Cardiac septum (tissue), 1 donor: Measurements from ENCODE around the gene YARS2. TPM values are rescaled to one million over a fixed set of nuclear protein-coding genes. Genes with fewer than 3 reads are reported as not detected.
A peak's percentile ranks its signal among the peaks of the same experiment; 100 is the strongest.
"Not testable (repeated sequence)": the region's sequence is repeated elsewhere in the genome, so short reads cannot be mapped to it uniquely, and the experiment has no call there.

Source experiments
- DNase-seq: peaks from one replicate; pipeline ENCODE4 v3.0.0-alpha.2; 2020; ENCODE audit warnings: low spot score
- intact Hi-C: fragments of 100-400 bp; cut with DNase I; formaldehyde crosslinking; loops from one replicate; pipeline ENCODE4 v1.14.0; 2022
- total RNA-seq: library from RNA; stranded (reverse); fragmentation: NEBNext Ultra II Directional; extraction: Animal tissue kit (Norgen Biotek cat#: 25700); gene quantifications from one replicate; pipeline ENCODE4 v1.2.1, GENCODE V29; 2021
- donor health status: DM: no; HTN: no; CAD: no.

Gene YARS2
- total RNA-seq, 1 donor from 2014 or later = 11.6 TPM

DNA sequence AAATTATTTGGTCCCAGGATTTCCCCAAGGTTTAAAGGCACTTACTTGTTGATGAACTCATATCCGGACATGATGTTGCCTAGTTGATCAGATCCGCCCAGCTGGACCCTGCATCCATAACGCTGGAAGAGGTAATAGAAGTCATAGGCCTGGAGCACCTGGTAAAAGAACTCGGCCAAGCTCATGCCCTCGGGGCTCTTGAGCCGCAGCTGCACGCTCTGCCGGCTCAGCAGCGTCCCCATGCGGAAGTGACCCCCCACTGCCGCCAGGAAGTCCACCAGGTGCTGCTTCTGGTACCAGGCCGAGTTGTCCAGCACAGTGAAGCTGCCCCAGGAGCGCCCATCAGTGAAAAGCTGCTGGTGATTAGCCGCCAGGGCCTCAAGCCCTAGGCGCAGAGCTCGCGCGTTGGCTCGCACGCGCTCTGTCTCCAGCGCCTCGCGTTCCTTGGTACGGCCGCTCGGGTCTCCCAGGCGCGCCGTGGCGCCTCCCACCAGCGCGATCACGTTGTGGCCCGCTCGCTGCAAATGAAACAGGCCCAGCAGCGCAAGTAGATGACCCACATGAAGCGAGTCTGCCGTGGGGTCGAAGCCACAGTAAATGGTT is 545 bp downstream of the YARS2 start:
- DNase-seq = peak; percentile 85
- intact Hi-C loops = loop anchor here (1.0 to 10.0 kb wide), 3 partner anchors 76 to 850 kb away; partner anchors contain the start of gene DNM1L

DNA sequence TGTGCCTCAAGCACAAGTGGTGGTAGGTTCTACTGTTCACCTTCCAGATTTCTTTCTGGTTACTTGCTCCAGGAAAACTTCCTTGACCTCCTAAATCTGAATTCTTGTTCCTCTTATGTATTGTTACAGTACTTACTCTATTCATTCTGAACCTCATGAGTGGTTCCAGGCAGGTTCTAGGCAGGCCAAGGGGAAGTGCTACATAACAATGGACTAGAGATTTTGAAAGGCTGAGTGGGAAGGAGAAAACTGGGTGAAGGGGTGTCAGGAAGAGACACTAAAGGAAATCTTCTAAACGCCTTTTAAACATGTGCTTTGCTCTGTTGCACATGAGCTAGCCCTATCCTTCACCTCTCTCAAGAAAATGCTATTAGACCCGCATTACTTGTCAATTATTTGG is 1.6 kb downstream of the YARS2 start:
- no peak for DNase-seq
- intact Hi-C loops = loop anchor here (10.0 kb wide), 1 partner anchor 851 kb away; no protein-coding TSS in a partner anchor

- intact Hi-C loops = loop anchor here (10.0 kb wide), 1 partner anchor 851 kb away; no protein-coding TSS in a partner anchor
- no peak for DNase-seq
These were observed 2.1 kb downstream of the YARS2 start for GRCh38 chr12:32753605-32754004.

- no peak for DNase-seq
- intact Hi-C loops = no loop called here
These were observed 12.4 kb downstream of the YARS2 start for GRCh38 chr12:32743264-32743663.

DNA sequence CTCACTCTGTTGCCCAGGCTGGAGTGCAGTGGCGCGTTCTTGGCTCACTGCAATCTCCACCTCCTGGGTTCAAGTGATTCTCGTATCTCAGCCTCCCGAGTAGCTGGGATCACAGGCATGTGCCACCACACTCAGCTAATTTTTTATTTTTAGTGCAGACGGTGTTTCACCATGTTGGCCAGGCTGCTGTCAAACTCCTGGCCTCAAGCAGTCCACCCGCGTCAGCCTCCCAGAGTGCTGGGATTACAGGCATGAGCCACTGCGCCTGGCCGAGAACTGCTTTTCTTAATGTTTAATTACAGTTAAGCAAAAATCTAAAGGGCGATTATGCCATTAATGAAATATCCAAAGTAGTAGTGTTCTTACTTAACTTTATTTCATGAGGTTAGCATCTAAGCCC is 13.6 kb downstream of the YARS2 start:
- intact Hi-C loops = no loop called here
- no peak for DNase-seq

GRCh38 chr12:32739279-32739678 is 16.4 kb downstream of the YARS2 start:
- no peak for DNase-seq
- intact Hi-C loops = no loop called here

DNA sequence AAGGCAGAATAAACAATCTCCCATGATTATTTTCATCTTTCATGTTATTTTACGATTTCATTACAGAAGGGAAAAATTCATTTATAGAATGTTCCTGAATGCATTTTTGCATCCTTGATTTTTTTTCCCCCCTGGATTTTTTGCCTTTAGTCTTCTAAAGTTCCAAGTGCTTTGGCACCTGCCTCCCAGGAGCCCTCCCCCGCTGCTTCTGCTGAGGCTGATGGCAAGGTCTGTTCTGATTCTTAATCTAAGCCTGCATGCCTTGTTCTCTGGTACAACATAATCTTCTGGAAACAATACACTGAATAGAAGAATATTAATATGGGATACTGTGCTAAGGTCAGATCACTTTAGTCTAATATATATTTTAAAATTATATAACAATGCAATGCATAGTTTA is 18.0 kb downstream of the YARS2 start:
- DNase-seq = no peak
- intact Hi-C loops = no loop called here

GRCh38 chr12:32736445-32736844 is 19.3 kb downstream of the YARS2 start:
- intact Hi-C loops = no loop called here
- no peak for DNase-seq

DNA sequence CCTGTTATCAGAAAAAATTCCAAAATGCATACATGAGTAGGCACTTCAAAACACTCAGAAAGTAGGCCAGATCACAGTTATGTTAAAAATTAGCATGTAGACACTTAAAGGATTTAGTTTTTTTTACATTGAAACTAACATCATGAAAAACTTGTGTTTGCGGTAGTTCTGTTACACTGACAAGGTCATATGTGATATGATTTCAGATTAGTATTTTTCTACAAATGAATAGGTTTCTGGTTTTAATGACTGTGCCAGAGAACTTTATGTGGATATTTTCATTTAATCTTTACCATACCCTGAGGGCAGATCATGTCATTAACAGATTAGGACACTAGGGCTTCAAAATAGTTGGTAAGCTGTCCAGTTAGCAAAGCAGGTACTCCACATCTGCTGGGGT is 20.7 kb downstream of the YARS2 start:
- intact Hi-C loops = no loop called here
- DNase-seq = no peak

DNA sequence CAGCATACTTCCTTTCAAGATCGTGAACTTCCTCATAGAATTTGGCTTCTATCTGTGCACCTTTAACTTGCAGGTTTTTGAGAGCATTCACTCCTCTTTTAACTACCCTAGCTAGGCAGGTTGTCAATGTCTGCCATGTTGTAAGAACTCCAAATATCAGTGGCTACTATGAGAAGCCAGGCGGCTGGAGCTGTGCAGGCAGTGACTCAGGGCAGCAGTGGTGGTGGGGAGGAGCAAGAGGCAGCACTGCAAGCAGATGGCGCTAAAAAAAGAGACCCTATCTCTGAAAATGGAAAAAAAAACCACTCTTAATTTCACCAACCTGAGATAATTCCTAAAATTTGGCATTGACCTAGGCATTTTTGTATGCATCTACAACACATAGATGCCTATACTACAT is 28.5 kb downstream of the YARS2 start:
- intact Hi-C loops = no loop called here
- DNase-seq = no peak

DNA sequence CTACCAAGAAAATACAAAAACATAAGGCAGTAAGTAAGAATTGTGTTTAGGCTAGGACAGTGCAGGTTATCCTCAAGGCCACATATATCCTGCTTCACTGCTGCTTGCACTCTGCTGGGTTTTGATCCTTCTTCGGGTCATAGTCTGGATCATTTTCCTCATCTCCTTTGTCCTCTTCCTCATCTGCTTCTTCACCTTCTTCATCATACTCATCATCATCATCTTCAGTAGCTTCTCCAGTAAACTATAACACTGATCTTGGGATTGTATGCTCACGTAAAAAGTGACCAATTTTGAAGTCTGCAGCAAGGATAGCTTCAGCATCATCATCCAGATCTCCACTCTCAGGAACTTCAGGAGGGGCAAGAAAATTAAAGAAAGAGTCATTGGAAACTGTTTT is 29.4 kb downstream of the YARS2 start:
- DNase-seq = no peak
- intact Hi-C loops = no loop called here

DNA sequence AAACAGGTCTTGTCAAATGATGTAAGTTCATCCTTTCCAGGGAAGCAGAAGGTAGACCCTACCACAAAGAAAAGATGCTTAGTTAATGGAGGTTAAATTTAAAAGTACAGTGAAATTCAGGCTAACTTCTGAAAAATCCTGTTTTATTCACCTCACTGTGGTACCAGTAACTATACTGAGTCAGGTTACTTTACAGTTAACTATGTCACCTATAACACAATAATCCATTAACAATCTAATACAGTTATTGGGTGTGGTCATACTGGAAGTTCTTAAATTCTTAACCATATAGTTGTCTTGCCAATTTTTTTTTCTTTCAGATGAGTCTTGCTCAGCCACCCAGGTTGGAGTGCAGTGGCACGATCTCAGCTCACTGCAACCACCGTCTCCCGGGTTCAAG is 30.4 kb downstream of the YARS2 start:
- intact Hi-C loops, DNase-seq: not testable (repeated sequence)

DNA sequence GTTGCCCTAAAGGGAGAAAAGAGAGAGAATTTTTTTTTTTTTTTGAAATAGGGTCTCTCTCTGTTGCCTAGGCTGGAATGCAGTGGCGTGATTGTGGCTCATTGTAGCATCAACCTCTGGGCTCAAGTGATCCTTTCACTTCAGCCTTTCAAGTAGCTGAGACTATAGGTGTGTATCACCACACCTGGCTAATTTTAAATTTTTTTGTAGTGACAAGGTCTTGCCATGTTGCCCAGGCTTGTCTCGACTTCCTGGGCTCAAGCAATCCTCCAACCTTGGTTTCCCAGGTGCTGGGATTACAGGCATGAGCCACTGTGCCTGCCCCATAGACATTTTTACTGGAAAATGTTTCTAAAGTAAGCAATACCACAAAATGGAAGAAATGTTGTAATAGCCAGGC is 36.8 kb downstream of the YARS2 start:
- intact Hi-C loops = no loop called here
- no peak for DNase-seq

DNA sequence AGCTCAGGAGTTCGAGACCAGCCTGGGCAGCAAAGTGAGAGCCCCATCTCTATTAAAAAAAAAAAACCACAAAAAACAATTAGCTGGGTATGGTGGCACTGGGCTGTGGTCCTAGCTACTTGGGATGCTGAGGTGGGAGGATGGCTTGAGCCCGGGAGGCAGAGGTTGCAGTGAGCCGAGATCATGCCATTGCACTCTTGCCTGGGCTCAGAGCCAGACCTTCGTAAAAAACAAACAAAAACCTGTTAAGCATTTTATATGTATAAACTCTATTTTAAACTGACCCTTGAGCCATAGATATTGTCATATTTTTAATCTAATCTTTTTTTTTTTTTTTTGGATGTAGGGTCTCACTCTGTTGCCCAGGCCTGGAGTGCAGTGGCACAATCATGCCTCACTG is 40.9 kb downstream of the YARS2 start:
- DNase-seq = no peak
- intact Hi-C loops = no loop called here

DNA sequence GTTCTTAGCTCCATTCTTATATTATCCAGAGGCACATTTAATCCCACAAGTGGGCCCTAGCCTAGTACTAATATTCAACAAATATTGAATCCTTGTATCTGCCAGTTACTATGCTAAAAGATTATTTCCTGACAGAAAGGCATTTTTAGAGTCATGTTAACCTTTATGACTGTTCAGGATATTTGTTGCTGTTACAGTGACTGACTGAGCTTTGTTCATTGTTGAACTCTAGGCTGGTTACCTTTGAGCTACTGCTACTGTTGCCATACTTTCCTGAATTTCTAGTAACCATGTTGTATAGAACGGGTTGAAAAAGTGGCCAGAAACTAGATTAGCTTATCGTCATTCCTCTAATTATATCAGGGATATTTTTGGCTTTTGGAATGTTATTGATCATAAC is 46.8 kb downstream of the YARS2 start:
- intact Hi-C loops = no loop called here
- DNase-seq = no peak

DNA sequence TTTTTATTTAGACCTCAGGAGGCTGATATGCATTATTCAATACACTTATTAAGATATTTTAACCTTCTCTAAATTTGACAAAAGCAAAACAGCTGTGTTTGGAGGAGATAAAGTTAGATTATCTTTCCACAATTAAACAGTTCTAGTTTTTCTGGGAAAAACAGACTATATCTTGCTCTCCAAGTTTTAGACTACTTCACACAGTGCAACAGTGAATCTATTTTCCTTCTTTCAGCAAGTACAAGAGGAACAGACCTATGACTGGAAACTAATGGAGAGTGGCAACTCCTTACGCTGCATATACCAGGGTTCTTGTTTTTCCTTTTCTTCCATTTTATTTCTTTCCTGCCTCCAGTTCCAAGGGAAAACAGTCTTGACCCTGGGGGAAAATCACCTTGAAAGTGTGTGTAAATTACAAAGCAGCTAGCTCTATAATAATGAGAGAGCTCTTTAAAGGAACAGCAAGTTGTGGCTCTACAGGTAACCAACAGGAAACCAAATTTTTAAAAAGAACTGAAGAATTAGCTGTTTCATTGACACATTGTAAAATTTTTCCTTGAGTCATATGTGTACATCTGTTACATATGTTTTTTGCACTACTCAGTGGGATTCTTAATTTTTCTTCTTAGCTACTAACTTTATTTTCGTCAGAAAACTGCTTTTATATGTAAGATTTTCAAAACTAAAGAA is 49.2 kb downstream of the YARS2 start:
- DNase-seq = no peak
- intact Hi-C loops = no loop called here

DNA sequence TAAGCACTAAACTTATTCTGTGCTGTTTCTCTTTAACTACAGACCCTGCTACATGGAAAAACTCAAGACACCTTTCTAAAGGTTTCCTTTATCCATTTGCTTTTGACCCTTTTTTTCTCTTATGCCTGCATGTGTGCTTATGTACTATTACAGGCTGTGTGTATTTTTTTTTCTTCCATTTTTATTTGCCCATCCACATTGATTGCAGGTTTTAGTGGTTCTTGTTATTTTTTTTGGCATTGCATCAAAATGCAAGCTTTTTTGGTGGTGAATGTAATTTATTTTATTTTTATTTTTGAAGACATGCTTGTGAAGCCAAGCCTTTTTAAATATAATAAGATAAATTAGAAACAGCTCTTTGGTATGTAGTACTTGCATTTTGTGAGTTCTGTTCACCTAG is 49.9 kb downstream of the YARS2 start:
- DNase-seq = no peak
- intact Hi-C loops = no loop called here

DNA sequence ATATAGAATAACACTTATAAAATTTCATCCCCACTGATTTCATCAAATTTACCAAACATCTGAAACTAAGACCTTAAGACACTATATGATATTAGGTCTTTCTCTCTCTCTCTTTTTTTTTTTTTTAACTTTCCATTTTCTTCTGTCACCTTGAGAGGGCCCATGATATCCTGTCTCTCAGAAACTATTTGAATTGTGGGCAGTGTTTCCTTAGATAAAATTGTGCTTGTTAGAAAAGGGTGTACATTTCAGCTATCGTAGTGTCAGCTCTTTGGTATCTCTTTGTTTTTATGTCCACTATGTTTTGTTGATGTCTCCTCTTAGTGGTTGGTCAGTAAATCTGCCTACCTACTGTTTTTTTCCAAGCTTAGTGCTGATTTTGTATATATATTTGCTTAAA is 52.8 kb downstream of the YARS2 start:
- intact Hi-C loops = no loop called here
- DNase-seq = no peak

- DNase-seq = no peak
- intact Hi-C loops = no loop called here
These were observed 53.2 kb downstream of the YARS2 start for GRCh38 chr12:32702473-32702872.

DNA sequence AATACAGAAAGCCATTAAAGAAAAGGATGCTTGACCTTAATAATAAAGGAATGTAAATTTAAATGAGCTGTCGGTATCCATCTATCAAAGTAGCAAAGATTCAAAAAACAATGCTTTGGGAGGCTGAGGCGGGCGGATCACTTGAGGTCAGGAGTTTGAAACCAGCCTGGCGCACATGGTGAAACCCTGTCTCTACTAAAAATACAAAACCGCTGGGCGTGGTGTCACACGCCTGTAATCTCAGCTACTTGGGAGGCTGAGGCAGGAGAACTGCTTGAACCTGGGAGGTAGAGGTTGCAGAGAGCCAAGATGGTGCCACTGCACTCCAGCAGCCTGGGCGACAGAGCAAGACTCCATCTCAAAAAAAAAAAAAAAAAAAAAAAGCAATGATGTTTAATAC is 56.3 kb downstream of the YARS2 start:
- intact Hi-C loops, DNase-seq: not testable (repeated sequence)

DNA sequence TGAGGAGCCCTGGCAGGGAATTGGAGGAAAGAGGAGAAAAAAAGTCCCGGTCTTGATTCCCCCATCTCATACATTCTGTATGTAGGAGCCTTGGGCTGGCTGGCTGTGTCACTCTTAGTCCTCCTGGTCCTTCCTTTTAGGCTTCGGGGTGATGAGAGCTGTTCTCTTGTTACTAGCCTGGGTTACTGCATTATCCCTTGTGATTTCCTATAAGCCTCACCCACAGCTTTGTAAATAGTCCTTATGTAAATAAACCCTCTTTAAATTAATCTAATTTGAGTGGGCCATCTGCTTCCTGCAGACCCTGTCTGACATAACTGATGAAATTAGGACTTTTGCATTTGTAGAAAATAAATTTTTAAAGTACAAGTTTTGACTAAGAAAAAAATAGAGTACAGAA is 57.4 kb downstream of the YARS2 start:
- intact Hi-C loops = no loop called here

DNA sequence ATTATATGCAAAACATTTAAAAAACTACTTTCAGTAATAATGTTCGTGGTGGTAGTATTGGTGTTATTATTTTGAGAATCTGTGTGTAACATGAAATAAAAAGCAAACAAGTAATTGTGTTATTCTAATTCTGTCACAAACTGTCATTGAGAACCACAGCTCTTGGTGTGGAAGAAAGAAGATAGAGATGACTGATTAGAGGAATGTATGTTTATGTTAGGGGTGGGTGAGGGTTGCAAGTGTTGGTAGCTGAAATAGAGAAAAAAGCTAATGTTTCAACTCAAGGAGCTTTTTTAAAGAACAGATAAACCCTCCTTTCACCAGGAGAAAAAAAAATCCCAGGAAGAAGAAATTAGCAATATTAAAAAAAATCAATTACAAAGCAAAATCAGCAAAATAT is 58.3 kb downstream of the YARS2 start:
- intact Hi-C loops = no loop called here
- no peak for DNase-seq

More for the DNA sequence above, 57.4 kb downstream of the YARS2 start:
- DNase-seq = no peak
